GM06990 (cell line): ENCODE data around the gene AEBP2.

ENCODE experiments used
- DNase-seq: peaks from one replicate; pipeline ENCODE4 v3.0.0-alpha.2; 2011; ENCODE audit not compliant: insufficient read length; ENCODE audit errors: extremely low read depth
- H3K27me3 ChIP-seq: replicated peaks from 2 replicates; pipeline ENCODE4 v1.6.0; 2011; ENCODE audit warnings: low read length; ENCODE audit not compliant: control insufficient read depth, insufficient read depth
- H3K36me3 ChIP-seq: 2 replicates; pipeline ENCODE4 v1.5.1; 2011; ENCODE audit warnings: low read length; ENCODE audit not compliant: control insufficient read depth, insufficient read depth
- H3K4me3 ChIP-seq: replicated peaks from 2 replicates; pipeline ENCODE4 v1.5.1; 2011; ENCODE audit warnings: low read depth, mild to moderate bottlenecking, control low read depth, low read length
- CTCF ChIP-seq: IDR thresholded peaks from 2 replicates; pipeline ENCODE4 v1.5.1; 2011; ENCODE audit warnings: low read length, control low read depth, mild to moderate bottlenecking, inconsistent platforms; ENCODE audit not compliant: insufficient read depth, poor library complexity, severe bottlenecking

The AEBP2 gene

GRCh38 chr12:19456176-19456575 is 16.9 kb downstream of the AEBP2 start:
- TF ChIP-seq CTCF = no peak
- Histone ChIP-seq H3K27me3 (no peaks in the 10 kb centered on the region), H3K4me3 (no peak overlapping the region), H3K36me3 (peaks cover 2% of the 10 kb centered on the region)
- no peak for DNase-seq

GRCh38 chr12:19457561-19457960 is 18.3 kb downstream of the AEBP2 start:
- no peaks in the 10 kb centered on the region for H3K27me3 ChIP-seq
- no peak for TF ChIP-seq CTCF
- no peak overlapping the region for H3K4me3 ChIP-seq
- H3K36me3 ChIP-seq = peaks cover 2% of the 10 kb centered on the region
- DNase-seq = no peak

- Histone ChIP-seq H3K4me3 (no peak overlapping the region), H3K27me3 (no peaks in the 10 kb centered on the region), H3K36me3 (peaks cover 2% of the 10 kb centered on the region)
- no peak for TF ChIP-seq CTCF
- DNase-seq = no peak
These were observed 19.4 kb downstream of the AEBP2 start for GRCh38 chr12:19458733-19459132.

- H3K27me3 ChIP-seq = no peaks in the 10 kb centered on the region
- TF ChIP-seq CTCF = no peak
- H3K36me3 ChIP-seq = no peaks in the 10 kb centered on the region; the same call in none of the 2 replicates
- no peak for DNase-seq
- no peak overlapping the region for H3K4me3 ChIP-seq
These were observed 22.7 kb downstream of the AEBP2 start for GRCh38 chr12:19461999-19462398.

- Histone ChIP-seq H3K36me3 (peaks cover 3% of the 10 kb centered on the region), H3K27me3 (no peaks in the 10 kb centered on the region), H3K4me3 (no peak overlapping the region)
- no peak for DNase-seq
- no peak for TF ChIP-seq CTCF
These were observed 23.1 kb downstream of the AEBP2 start for GRCh38 chr12:19462406-19462805.

- Histone ChIP-seq H3K4me3 (no peak overlapping the region), H3K36me3 (peaks cover 3% of the 10 kb centered on the region), H3K27me3 (no peaks in the 10 kb centered on the region)
- no peak for TF ChIP-seq CTCF
- DNase-seq = no peak
These were observed 24.9 kb downstream of the AEBP2 start for GRCh38 chr12:19464192-19464580.
